Measurements from ENCODE around the gene EDRF1. TPM values are rescaled to one million over a fixed set of nuclear protein-coding genes. Genes with fewer than 3 reads are reported as not detected.

EDRF1 gene
- total RNA-seq, 1 donor: 25.0 TPM

- no peaks in the 10 kb centered on the region for H3K79me2 ChIP-seq (ENCODE audit: insufficient read depth, low read length)
- no peak for TF ChIP-seq CTCF (IDR thresholded peaks at IDR 0.05; ENCODE audit: extremely low read depth, low read depth, low read length)
- no peak overlapping the region for H3K4me3 ChIP-seq (ENCODE audit: insufficient read depth, low read length)
- no peaks in the 10 kb centered on the region for H3K4me1 ChIP-seq (ENCODE audit: insufficient read depth, low read length)
- no peaks in the 10 kb centered on the region for H3K9me3 ChIP-seq (ENCODE audit: low read depth, low read length)
- H4K20me1 ChIP-seq (ENCODE audit: insufficient read depth, low read length): no peaks in the 10 kb centered on the region
- H3K4me2 ChIP-seq (ENCODE audit: insufficient read depth, low read length): no peak overlapping the region
- peaks cover 9% of the 10 kb centered on the region for H3K27me3 ChIP-seq (ENCODE audit: insufficient read depth, low read length)
- H2AFZ ChIP-seq (ENCODE audit: low read length): no peak overlapping the region
- H3K27ac ChIP-seq (ENCODE audit: low read depth, low read length): no peak overlapping the region
- DNase-seq (ENCODE audit: insufficient read length, low spot score, missing footprints): no peak
- no peaks in the 10 kb centered on the region for H3K36me3 ChIP-seq (ENCODE audit: insufficient read depth, low read length)
These were observed 59.0 kb downstream of the EDRF1 start for GRCh38 chr10:125778556-125778955.

- Histone ChIP-seq H3K9me3 (ENCODE audit: low read depth, low read length) (no peaks in the 10 kb centered on the region), H2AFZ (ENCODE audit: low read length) (no peak overlapping the region), H3K27ac (ENCODE audit: low read depth, low read length) (no peak overlapping the region), H3K27me3 (ENCODE audit: insufficient read depth, low read length) (peaks cover 9% of the 10 kb centered on the region), H3K79me2 (ENCODE audit: insufficient read depth, low read length) (no peaks in the 10 kb centered on the region), H3K36me3 (ENCODE audit: insufficient read depth, low read length) (no peaks in the 10 kb centered on the region), H3K4me2 (ENCODE audit: insufficient read depth, low read length) (no peak overlapping the region), H3K4me3 (ENCODE audit: insufficient read depth, low read length) (no peak overlapping the region), H3K4me1 (ENCODE audit: insufficient read depth, low read length) (no peaks in the 10 kb centered on the region), H4K20me1 (ENCODE audit: insufficient read depth, low read length) (no peaks in the 10 kb centered on the region)
- no peak for DNase-seq (ENCODE audit: insufficient read length, low spot score, missing footprints)
- no peak for TF ChIP-seq CTCF (IDR thresholded peaks at IDR 0.05; ENCODE audit: extremely low read depth, low read depth, low read length)
These were observed 60.2 kb downstream of the EDRF1 start for GRCh38 chr10:125779403-125780327.

GRCh38 chr10:125781374-125781773 lies 61.9 kb downstream of the EDRF1 start:
- Histone ChIP-seq H2AFZ (ENCODE audit: low read length) (no peak overlapping the region), H3K27me3 (ENCODE audit: insufficient read depth, low read length) (peaks cover 7% of the 10 kb centered on the region), H3K79me2 (ENCODE audit: insufficient read depth, low read length) (no peaks in the 10 kb centered on the region), H3K4me1 (ENCODE audit: insufficient read depth, low read length) (no peaks in the 10 kb centered on the region), H3K4me2 (ENCODE audit: insufficient read depth, low read length) (no peak overlapping the region), H3K9me3 (ENCODE audit: low read depth, low read length) (no peaks in the 10 kb centered on the region), H3K27ac (ENCODE audit: low read depth, low read length) (no peak overlapping the region), H3K36me3 (ENCODE audit: insufficient read depth, low read length) (no peaks in the 10 kb centered on the region), H3K4me3 (ENCODE audit: insufficient read depth, low read length) (no peak overlapping the region), H4K20me1 (ENCODE audit: insufficient read depth, low read length) (no peaks in the 10 kb centered on the region)
- no peak for DNase-seq (ENCODE audit: insufficient read length, low spot score, missing footprints)
- TF ChIP-seq CTCF (IDR thresholded peaks at IDR 0.05; ENCODE audit: extremely low read depth, low read depth, low read length): no peak

- H3K4me1 ChIP-seq (ENCODE audit: insufficient read depth, low read length): no peaks in the 10 kb centered on the region
- H2AFZ ChIP-seq (ENCODE audit: low read length): no peak overlapping the region
- H3K27me3 ChIP-seq (ENCODE audit: insufficient read depth, low read length): peaks cover 7% of the 10 kb centered on the region
- no peaks in the 10 kb centered on the region for H4K20me1 ChIP-seq (ENCODE audit: insufficient read depth, low read length)
- no peaks in the 10 kb centered on the region for H3K79me2 ChIP-seq (ENCODE audit: insufficient read depth, low read length)
- no peak overlapping the region for H3K4me3 ChIP-seq (ENCODE audit: insufficient read depth, low read length)
- no peak overlapping the region for H3K27ac ChIP-seq (ENCODE audit: low read depth, low read length)
- DNase-seq (ENCODE audit: insufficient read length, low spot score, missing footprints): no peak
- no peak for TF ChIP-seq CTCF (IDR thresholded peaks at IDR 0.05; ENCODE audit: extremely low read depth, low read depth, low read length)
- H3K4me2 ChIP-seq (ENCODE audit: insufficient read depth, low read length): no peak overlapping the region
- H3K9me3 ChIP-seq (ENCODE audit: low read depth, low read length): no peaks in the 10 kb centered on the region
- H3K36me3 ChIP-seq (ENCODE audit: insufficient read depth, low read length): no peaks in the 10 kb centered on the region
These were observed 62.5 kb downstream of the EDRF1 start for GRCh38 chr10:125782054-125782453.
